GM19025 (cell line): Measurements from ENCODE around the gene IL10RB.
A peak's percentile ranks its signal among the peaks of the same experiment; 100 is the strongest.

ENCODE experiments used
- ATAC-seq: cut with Tn5 transposase; IDR thresholded peaks from one replicate; pipeline ENCODE4 v1.9.1; 2021; ENCODE audit warnings: mild to moderate bottlenecking, low read depth, moderate library complexity; ENCODE audit not compliant: unreplicated experiment

IL10RB gene

GRCh38 chr21:33262921-33263320 lies 3.2 kb upstream of the IL10RB start:
- no peak for ATAC-seq

DNA sequence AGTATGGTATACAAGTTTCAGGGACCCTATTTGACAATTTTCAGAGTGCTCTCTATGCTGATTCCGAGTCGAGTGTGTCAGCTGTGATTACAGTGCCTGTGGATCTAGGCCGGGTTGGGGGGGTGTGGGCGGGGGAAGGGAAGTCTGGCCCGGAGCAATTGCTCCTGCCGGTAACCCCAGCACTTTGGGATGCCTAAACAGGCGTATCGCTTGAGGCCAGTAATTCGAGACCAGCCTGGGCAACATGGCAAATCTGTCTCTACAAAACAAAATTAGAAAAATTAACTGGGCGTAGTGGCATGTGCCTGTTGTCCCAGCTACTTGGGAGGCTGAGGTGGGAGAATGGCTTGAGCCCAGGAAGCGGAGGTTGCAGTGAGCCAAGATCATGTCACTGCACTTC lies 1.6 kb upstream of the IL10RB start:
- no peak for ATAC-seq

GRCh38 chr21:33265664-33266049 lies 510 bp upstream of the IL10RB start:
- ATAC-seq: no peak

- no peak for ATAC-seq
Measured at GRCh38 chr21:33266789-33267135, 595 bp downstream of the IL10RB start.

DNA sequence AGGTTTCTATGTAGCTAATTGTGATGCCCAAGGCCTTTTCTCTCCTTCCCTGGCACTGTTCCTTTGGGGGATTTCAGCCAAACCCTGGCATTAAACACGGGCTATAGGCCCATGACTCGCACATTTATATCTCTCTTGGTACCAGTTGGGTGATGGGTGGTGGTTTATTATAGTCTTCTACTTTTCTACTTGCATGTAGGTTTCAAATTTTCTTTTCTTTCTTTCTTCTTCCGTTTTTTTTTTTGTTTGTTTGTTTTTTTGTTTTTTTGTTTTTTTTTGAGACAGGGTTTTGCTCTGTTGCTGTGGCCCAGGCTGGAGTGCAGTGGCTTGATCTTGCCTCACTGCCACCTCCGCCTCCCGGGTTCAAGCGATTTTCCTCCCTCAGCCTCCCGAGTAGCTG lies 1.1 kb downstream of the IL10RB start:
- no peak for ATAC-seq

GRCh38 chr21:33268393-33268736 lies 2.2 kb downstream of the IL10RB start:
- peak; percentile 11 for ATAC-seq

DNA sequence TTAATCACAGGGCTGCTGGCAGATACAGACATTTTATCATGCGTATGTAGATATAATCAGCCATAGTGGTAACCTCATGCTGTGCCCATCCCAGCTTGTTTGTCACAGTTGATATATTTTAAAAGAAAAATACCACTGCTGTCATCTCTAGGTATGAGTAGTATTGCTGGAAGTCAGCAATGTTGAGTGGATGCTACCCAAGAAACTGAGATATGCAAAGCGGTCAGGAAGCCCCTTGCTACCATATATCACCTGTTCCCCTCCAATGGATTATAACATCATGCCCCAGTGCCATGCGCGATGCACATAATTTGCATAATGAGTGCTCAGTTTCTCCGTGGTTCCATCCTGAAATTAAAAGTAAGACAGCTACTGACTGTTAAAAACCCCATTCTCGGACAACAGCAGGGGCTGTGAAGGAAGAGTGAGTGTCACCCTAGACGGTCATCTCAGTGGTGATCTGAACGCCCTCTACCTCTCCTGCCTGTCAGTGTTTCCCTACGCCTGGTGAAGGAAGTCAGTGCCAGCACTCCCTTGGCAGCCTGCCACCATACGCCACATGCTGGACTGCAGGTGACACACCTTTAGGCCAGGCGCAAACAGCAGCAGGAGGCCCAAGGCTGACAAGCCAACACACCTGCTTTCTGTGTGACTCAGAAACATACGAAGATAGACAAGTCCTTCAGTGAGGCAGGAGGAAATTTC lies 2.7 kb downstream of the IL10RB start:
- ATAC-seq: peak; percentile 71

DNA sequence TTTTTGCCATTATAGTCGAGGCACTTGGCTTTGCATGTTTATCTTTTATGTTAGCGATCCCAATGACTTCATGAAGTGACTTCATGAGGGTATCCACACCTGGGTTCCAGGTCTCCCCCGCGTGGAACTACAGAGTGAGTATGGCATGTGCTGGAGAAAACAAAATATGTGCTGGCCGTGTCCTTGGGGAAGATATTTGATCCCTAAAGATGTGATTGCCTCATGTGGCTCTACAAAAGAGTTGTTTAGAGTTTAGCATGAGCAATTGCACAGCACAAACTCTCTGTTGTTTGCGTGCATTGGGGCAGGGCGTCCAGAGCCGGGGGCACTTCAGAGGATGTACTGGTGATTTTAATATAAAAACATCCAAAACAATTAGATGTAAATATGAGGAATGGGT lies 4.8 kb downstream of the IL10RB start:
- ATAC-seq: no peak

- ATAC-seq: no peak
Measured at GRCh38 chr21:33273044-33273443, 6.9 kb downstream of the IL10RB start.

- ATAC-seq: no peak
Measured at GRCh38 chr21:33278721-33279120, 12.6 kb downstream of the IL10RB start.

- ATAC-seq: no peak
Measured at GRCh38 chr21:33279330-33279820, 13.2 kb downstream of the IL10RB start.

DNA sequence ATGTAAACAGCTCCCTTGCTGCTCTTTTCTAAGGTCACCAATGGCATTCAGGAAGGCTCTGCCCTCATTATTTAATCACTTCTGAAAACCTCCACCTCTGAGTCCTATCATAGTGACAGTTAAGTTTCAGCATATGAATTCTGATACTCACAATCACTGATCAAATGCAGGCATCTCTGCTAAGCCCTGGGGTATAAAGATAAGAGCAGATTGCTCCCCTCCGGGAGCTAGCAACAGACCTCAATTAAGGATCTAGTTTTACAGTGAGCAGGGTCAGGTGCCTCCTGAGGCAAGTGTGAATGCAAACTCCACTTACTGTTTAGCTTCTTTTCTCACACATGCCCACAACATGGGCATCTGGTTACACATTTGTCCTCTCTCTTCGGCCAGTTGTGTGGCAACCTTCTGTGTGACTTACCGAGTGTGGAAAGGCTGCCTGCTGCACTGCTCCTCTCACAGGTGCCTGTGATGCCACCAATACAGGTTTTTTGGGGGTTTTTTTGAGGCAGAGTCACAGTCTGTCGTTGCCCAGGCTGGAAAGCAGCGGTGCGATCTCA lies 15.0 kb downstream of the IL10RB start:
- no peak for ATAC-seq

- ATAC-seq: no peak
Measured at GRCh38 chr21:33283203-33283602, 17.0 kb downstream of the IL10RB start.

DNA sequence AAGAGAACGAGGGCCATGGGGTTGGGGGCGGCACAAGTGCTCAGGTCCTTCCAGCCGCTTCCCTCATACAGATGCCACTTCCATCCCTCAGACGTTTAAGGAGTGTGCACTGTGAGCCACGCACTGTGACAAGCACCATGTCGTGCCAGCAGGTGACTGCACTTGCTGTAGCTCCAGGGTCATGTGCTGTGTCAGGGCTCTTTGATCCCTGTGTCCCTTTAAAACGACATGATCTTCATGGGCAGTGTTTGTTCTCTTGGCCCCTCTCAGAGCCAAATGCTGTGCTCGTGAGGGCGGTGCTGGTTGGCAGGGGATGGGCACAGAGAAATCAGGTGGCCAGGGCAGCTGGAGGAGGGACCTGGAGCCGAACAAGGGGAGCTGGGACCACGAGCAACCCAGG lies 19.9 kb downstream of the IL10RB start:
- no peak for ATAC-seq

- no peak for ATAC-seq
Measured at GRCh38 chr21:33286600-33287456, 20.7 kb downstream of the IL10RB start.

DNA sequence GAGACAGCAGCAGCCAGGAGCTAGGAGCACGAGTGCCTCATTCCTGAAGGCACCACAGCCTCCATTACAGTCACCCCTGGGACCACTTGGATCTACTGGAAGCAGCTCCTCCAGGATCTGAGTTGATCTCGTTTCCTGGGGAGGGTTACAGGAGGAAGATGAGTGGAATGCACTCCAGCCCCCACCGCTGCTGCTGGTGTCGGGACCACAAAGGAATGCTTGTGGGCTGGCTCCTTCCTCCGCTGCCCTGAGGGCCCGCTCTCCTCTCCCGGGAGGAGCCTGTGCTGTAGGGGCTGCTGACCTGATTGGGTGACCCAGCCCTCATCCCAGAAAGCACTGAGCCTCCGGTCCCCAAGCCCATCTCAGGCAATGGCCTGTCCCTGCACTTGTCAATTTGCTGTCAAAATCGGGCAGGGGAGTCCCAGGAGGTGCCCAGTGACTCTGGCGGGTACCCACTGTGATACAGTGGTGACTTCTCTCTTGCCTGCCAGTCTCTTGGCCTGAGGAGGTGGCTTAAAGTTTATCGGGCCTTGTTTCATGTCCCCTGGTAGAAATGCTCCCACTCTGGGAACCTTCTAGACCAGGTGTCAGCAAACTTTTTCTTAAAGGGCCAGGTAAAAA lies 23.1 kb downstream of the IL10RB start:
- ATAC-seq: no peak

DNA sequence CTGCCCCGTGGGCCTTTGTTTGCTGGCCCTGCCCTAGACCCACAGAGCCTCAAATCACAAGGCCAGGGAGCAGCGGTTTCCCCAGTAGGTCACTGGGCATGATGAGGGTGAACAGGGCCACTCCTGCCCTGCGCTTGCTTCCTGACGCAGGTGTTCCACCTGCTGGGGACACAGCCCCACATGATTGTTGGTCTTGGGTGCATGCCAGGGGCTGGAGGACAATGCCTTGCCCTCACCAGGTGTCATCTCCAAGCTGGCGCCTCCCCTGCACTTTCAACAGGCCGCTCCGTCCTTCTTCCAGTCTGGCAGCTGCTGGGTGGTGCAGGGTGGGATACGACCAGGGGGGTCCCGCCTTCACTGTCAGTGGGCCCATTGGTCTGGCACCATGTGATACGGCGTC lies 24.3 kb downstream of the IL10RB start:
- ATAC-seq: no peak

GRCh38 chr21:33291686-33292085 lies 25.5 kb downstream of the IL10RB start:
- ATAC-seq: no peak

- ATAC-seq: no peak
Measured at GRCh38 chr21:33292724-33293123, 26.6 kb downstream of the IL10RB start.

DNA sequence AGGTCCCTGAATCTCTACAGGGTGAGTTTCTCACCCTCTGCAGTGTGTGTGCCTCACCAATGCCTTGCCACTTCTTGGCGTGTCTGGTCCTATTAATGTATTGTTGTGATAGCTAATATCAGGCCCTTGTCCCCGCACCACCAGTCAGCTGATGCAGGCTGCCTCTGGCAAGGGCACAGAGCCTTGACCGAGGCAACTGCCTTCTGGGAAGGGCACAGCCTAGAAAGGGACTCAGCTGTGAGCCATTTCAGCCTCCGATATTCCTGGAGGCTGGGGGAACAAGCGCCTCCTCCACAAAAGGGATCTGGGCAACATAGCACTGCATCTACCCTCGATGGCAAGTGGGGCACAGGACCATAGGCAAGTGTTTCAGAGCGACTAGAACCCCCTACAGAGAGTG lies 27.0 kb downstream of the IL10RB start:
- no peak for ATAC-seq

DNA sequence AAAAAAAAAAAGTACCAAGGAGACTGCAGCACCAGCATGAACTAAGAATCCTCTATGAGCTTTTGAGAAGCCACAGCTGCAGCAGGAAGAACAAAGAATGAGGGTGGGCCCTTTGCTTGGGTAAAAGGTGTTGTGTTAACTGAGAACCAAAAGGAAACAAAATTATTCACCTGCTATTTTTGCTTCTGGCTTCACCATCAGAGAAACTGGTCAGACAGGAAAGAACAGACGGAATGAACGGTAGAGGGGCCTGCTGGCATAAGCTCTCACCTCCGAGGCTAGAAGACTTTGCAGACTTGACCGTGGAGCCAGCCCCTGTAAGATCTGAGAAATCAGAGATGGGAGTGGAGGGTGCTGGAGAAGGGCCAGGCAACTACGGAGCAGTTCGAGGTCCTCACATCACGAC lies 27.6 kb downstream of the IL10RB start:
- ATAC-seq: no peak
